Activated CD4-positive, alpha-beta T cell treated with anti-CD3 and anti-CD28 coated beads for 48 hours (primary cell): ENCODE data around the gene ITGB7.
"Not testable (repeated sequence)": the region's sequence is repeated elsewhere in the genome, so short reads cannot be mapped to it uniquely, and the experiment has no call there.

ENCODE experiments used
- DNase-seq: peaks from one replicate; pipeline ENCODE4 v3.0.0-alpha.2; 2020

Gene ITGB7

GRCh38 chr12:53177447-53177846 is 29.6 kb downstream of the ITGB7 start:
- DNase-seq = not testable (repeated sequence)

GRCh38 chr12:53176750-53177149 is 30.3 kb downstream of the ITGB7 start:
- DNase-seq = no peak

GRCh38 chr12:53174881-53175491 is 32.1 kb downstream of the ITGB7 start:
- DNase-seq = no peak

- DNase-seq = no peak
These were observed 33.9 kb downstream of the ITGB7 start for GRCh38 chr12:53173085-53173715.

- DNase-seq = no peak
These were observed 34.7 kb downstream of the ITGB7 start for GRCh38 chr12:53172352-53172751.

- no peak for DNase-seq
These were observed 35.2 kb downstream of the ITGB7 start for GRCh38 chr12:53171725-53172329.

GRCh38 chr12:53170876-53171724 is 36.0 kb downstream of the ITGB7 start:
- no peak for DNase-seq

GRCh38 chr12:53170215-53170614 is 36.8 kb downstream of the ITGB7 start:
- no peak for DNase-seq

- no peak for DNase-seq
These were observed 37.4 kb downstream of the ITGB7 start for GRCh38 chr12:53169644-53170043.

- no peak for DNase-seq
These were observed 40.2 kb downstream of the ITGB7 start for GRCh38 chr12:53166837-53167236.

GRCh38 chr12:53163008-53163407 is 44.0 kb downstream of the ITGB7 start:
- not testable (repeated sequence) for DNase-seq

- no peak for DNase-seq
These were observed 45.7 kb downstream of the ITGB7 start for GRCh38 chr12:53161119-53161911.

GRCh38 chr12:53160673-53161072 is 46.4 kb downstream of the ITGB7 start:
- no peak for DNase-seq

GRCh38 chr12:53160000-53160399 is 47.1 kb downstream of the ITGB7 start:
- no peak for DNase-seq

- DNase-seq = peak; percentile 95
These were observed 47.7 kb downstream of the ITGB7 start for GRCh38 chr12:53159195-53159839.

GRCh38 chr12:53152390-53152789 is 54.7 kb downstream of the ITGB7 start:
- DNase-seq = no peak

- no peak for DNase-seq
These were observed 56.0 kb downstream of the ITGB7 start for GRCh38 chr12:53151039-53151438.

GRCh38 chr12:53147653-53148052 is 59.4 kb downstream of the ITGB7 start:
- DNase-seq = no peak

- DNase-seq = no peak
These were observed 59.9 kb downstream of the ITGB7 start for GRCh38 chr12:53147181-53147580.

- DNase-seq = no peak
These were observed 61.4 kb downstream of the ITGB7 start for GRCh38 chr12:53145383-53146260.

- no peak for DNase-seq
These were observed 63.7 kb downstream of the ITGB7 start for GRCh38 chr12:53143355-53143754.
